ENCODE measurements around the gene SGMS1. TPM values are rescaled to one million over a fixed set of nuclear protein-coding genes. Genes with fewer than 3 reads are reported as not detected.

SGMS1 gene
- total RNA-seq, 3 donors from 2014 or later: 10.6 to 16.5 (median 14.1) TPM

DNA sequence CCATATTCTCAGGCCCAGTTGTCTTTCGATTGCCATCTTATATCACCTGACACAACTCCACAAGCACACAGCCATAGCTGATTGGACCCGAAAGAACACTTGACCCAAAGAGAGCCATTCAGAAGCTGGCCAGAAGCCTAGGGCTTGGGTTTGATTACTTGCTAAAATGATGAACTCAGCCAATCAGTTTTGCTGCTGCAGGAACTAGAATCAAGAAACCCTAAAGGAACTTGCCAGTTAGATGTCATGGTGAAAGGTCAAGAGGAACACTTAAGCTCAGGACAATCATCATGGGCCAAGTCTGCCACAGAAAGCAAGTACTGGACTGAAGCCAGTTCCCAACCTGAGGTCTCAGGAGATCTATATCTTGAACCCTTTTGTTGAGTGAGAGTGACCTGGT lies 150.0 kb downstream of the SGMS1 start:
- no peak for DNase-seq
- Mint-ChIP-seq H3K36me3 (ENCODE audit: insufficient read depth) (peaks cover 17% of the 10 kb centered on the region), H3K4me3 (no peak overlapping the region), H3K9me3 (peaks cover 8% of the 10 kb centered on the region), H3K4me1 (ENCODE audit: low read depth) (peaks cover 41% of the 10 kb centered on the region), H3K27me3 (ENCODE audit: low read depth) (no peaks in the 10 kb centered on the region)
- no peak for ATAC-seq

DNA sequence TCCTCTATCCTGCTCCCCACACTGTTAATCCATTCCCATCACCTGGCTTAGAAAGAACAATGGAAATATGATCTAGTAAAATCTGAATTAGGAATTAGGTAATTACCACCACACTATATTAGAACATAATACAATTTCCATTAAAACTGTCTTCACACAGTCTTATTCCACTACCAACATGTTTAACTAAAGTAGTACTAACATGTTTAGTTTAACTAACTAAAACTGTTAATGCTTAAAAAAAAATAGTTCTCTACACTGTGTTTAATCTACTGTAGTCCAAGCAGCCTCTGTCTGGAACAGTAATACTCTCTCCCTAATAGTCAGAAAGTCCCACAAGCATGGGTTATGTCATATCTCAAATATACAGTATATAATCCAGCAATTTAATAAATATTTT lies 150.8 kb downstream of the SGMS1 start:
- ATAC-seq (no peak), DNase-seq (no peak)
- peaks cover 49% of the 10 kb centered on the region for H3K4me1 Mint-ChIP-seq (ENCODE audit: low read depth)
- H3K36me3 Mint-ChIP-seq (ENCODE audit: insufficient read depth): peaks cover 14% of the 10 kb centered on the region
- peaks cover 8% of the 10 kb centered on the region for H3K9me3 Mint-ChIP-seq
- H3K4me3 Mint-ChIP-seq: no peak overlapping the region
- no peaks in the 10 kb centered on the region for H3K27me3 Mint-ChIP-seq (ENCODE audit: low read depth)

DNA sequence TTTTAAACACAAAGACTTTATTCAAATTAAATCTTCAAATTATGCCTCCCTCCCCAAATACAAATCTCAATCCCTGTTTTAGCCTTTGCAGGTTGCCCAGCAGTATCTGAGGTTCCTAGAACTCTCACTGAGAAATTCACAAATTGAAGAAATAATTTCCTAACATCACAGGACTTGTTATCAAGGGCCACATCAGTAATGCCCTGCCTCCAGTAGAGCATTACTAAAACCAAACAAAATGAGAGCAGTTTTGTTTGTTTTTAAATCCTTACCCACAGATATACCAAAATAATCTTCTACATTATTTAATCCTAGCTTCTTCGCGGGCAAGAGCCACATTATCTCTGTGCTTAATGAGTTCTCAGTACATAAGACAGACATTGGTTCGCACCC lies 152.2 kb downstream of the SGMS1 start:
- ATAC-seq: no peak
- no peaks in the 10 kb centered on the region for H3K27me3 Mint-ChIP-seq (ENCODE audit: low read depth)
- no peaks in the 10 kb centered on the region for H3K9me3 Mint-ChIP-seq
- DNase-seq: no peak
- peaks cover 56% of the 10 kb centered on the region for H3K4me1 Mint-ChIP-seq (ENCODE audit: low read depth)
- no peak overlapping the region for H3K4me3 Mint-ChIP-seq
- peaks cover 8% of the 10 kb centered on the region for H3K36me3 Mint-ChIP-seq (ENCODE audit: insufficient read depth)

DNA sequence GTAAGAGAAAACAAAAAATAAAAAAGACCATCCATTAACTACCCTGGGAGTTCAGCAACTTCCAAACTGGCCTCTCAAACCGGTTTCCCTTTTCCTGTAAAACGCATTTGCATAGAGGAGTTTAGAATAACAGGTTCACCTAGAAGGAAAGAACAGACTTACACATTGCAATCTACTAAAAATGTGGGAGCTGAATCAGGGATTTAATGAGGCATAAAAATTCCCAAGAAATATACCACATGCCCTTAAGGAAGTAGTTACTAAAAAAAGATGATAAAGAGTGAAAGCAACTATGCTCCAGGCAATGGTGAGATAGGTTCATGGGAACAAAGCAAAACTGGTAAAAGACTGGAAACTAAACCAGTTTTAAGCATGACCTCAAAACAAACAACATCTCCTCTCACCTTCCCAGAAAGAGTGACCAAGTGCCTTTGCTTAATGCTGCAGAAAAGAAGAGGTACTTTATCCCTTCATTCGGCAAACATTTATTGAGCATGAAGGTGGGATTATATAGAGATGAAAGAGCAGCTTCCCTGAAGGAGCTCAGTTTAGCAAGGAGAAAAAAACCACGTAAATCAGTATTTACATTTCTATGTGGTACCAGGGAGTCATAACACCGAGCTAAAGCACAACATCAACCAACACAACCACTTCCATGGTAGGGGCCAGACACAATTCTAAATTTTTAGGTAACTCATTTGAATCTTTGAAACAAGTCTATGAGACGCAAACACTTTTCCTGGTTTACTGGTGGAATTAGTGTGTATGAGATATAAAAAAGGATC lies 152.8 kb downstream of the SGMS1 start:
- DNase-seq (no peak), ATAC-seq (no peak)
- Mint-ChIP-seq H3K9me3 (no peaks in the 10 kb centered on the region), H3K4me1 (ENCODE audit: low read depth) (peaks cover 59% of the 10 kb centered on the region), H3K36me3 (ENCODE audit: insufficient read depth) (peaks cover 11% of the 10 kb centered on the region), H3K27me3 (ENCODE audit: low read depth) (no peaks in the 10 kb centered on the region), H3K4me3 (no peak overlapping the region)

DNA sequence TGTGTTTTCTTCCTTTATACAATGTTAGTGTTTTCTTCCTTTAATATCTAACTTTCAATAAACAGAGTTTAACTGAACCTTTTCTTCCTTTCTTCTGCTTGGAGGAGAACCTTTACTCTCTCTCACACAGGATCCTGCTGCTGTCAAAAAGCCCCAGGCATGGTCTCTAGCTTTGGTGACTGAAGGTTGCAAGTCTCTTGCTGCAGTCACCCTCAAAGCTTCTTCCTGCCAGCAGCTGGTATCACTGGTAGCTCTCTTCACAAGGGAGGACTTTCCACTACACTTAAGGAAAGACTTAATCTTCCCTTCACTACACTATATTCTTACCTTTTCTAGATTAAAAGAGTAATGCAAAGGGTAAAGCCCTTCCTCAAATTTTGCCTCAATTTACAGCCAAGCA lies 153.4 kb downstream of the SGMS1 start:
- Mint-ChIP-seq H3K4me1 (ENCODE audit: low read depth) (peaks cover 60% of the 10 kb centered on the region), H3K36me3 (ENCODE audit: insufficient read depth) (peaks cover 13% of the 10 kb centered on the region), H3K4me3 (no peak overlapping the region), H3K27me3 (ENCODE audit: low read depth) (no peaks in the 10 kb centered on the region), H3K9me3 (no peaks in the 10 kb centered on the region)
- no peak for DNase-seq
- peak in 1 of 2 donors; percentile 30 for ATAC-seq

DNA sequence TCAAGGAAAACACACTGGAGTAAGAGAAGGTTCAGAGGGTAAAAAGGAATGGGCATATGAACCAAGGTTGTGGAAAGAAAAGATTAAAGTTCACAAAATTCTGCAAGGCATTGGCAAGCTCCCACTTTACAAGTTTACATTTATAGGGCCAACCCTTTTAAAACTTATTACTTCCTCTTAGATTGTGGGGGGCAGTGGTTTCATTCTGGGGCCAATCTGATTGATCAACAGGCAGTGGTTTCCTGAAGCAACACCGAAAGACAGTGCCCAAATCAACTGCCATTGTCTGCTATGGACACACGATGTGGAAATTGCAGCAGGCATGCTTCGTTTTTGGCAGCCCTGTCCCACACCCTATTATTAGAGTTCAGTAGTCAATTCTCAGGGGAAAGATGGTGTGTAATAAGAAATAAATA lies 154.0 kb downstream of the SGMS1 start:
- H3K27me3 Mint-ChIP-seq (ENCODE audit: low read depth): no peaks in the 10 kb centered on the region
- peaks cover 60% of the 10 kb centered on the region for H3K4me1 Mint-ChIP-seq (ENCODE audit: low read depth)
- no peaks in the 10 kb centered on the region for H3K9me3 Mint-ChIP-seq
- DNase-seq: no peak
- no peak overlapping the region for H3K4me3 Mint-ChIP-seq
- no peak for ATAC-seq
- H3K36me3 Mint-ChIP-seq (ENCODE audit: insufficient read depth): peaks cover 17% of the 10 kb centered on the region

DNA sequence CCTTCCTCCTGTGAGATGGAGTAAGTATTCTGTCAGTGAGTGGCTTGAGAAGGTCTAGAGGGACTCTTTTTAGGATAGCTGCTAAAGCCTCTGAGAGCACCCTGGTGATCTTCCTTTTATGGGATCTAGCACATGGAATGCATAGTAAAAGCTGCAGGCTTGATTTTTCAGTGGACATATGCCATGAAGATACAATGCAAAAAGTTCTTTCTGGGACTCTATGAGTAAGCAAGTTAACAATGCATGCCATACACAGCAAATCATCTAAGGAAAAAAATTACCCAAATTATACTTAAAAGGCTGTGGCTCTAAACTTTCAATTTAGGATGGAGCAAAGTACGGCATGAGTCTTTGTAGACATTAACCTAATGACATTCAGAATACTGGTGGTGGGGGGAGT lies 154.5 kb downstream of the SGMS1 start:
- DNase-seq (no peak), ATAC-seq (no peak)
- Mint-ChIP-seq H3K9me3 (no peaks in the 10 kb centered on the region), H3K36me3 (ENCODE audit: insufficient read depth) (peaks cover 15% of the 10 kb centered on the region), H3K4me1 (ENCODE audit: low read depth) (peaks cover 58% of the 10 kb centered on the region), H3K27me3 (ENCODE audit: low read depth) (no peaks in the 10 kb centered on the region), H3K4me3 (no peak overlapping the region)

DNA sequence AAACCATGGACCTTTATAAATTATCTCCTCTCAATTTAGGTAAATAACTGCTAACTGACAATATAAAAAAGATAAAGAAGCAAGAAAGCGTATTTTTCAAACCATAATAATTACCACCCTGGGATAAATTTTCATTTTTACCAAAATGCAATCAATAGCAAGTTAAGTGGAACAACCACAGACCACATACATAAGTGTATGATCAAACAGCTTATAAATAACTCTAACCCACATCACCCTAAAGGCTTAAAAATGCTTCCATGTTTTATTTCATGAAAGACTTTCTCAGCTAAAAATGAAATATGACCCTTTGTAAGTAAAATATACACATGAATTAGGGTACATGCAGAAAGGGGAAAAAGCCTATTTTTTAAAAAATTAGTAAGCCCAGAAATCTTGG lies 156.5 kb downstream of the SGMS1 start:
- Mint-ChIP-seq H3K4me1 (ENCODE audit: low read depth) (peaks cover 51% of the 10 kb centered on the region), H3K9me3 (no peaks in the 10 kb centered on the region), H3K27me3 (ENCODE audit: low read depth) (no peaks in the 10 kb centered on the region), H3K4me3 (no peak overlapping the region), H3K36me3 (ENCODE audit: insufficient read depth) (peaks cover 22% of the 10 kb centered on the region)
- ATAC-seq: no peak
- DNase-seq: no peak

DNA sequence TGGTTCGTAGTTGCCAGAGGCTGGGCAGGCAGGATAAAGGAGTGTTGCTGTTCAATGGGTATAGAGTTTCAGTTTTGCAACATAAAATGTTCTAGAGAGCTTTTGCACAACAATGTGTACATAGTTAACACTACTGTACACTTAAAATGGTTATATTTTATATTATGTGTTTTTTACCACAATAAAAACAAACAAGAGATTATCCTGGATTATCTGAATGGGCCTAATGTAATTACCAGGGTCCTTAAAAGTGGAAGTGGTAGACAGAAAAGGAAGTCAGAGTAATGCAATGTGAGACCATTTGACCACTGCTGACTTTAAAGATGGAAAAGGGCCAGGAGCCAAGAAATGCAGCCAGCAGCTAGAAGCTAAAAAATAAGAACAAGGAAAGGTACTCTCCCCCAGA lies 159.7 kb downstream of the SGMS1 start:
- H3K27me3 Mint-ChIP-seq (ENCODE audit: low read depth): no peaks in the 10 kb centered on the region
- ATAC-seq (no peak), DNase-seq (no peak)
- H3K4me1 Mint-ChIP-seq (ENCODE audit: low read depth): peaks cover 22% of the 10 kb centered on the region
- no peaks in the 10 kb centered on the region for H3K9me3 Mint-ChIP-seq
- no peak overlapping the region for H3K4me3 Mint-ChIP-seq
- H3K36me3 Mint-ChIP-seq (ENCODE audit: insufficient read depth): peaks cover 32% of the 10 kb centered on the region

DNA sequence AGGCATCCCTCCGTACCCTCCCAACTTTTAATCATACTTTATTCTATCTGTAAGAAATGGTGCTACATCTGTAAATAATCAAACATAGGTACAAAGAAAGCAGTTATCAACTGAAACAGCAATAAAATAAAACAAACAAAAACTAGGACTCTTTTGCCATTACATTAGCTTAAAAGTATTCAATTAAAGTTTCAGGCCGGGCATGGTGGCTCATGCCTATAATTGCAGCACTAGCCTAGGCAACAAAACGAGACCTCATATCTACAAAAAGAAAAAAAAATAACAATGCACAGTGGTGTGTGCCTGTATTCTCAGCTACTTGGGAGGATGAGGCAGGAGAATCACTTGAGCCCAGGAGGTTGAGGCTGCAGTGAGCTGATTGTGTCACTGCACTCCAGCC lies 161.9 kb downstream of the SGMS1 start:
- Mint-ChIP-seq H3K36me3 (ENCODE audit: insufficient read depth) (peaks cover 38% of the 10 kb centered on the region), H3K4me3 (no peak overlapping the region), H3K9me3 (no peaks in the 10 kb centered on the region), H3K27me3 (ENCODE audit: low read depth) (no peaks in the 10 kb centered on the region), H3K4me1 (ENCODE audit: low read depth) (peaks cover 5% of the 10 kb centered on the region)
- no peak for DNase-seq
- ATAC-seq: no peak

DNA sequence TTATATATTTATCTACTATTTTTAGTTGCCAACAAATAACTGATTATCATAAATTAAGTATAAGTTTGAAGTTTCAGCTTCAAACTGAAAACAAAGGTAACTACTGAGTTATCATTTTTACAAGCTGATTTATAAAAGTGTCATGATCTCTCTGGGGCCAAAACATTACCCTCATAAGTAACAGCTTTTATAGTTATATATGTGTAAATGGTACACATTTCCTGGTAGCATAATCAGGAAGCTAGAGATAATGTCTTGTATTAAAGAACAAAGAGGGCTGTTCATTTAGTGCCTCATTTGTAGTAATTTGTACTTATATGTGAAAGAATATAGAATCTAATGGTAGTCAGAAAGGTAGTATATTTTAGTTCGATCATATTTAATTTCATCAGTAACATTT lies 162.6 kb downstream of the SGMS1 start:
- DNase-seq (no peak), ATAC-seq (no peak)
- Mint-ChIP-seq H3K9me3 (no peaks in the 10 kb centered on the region), H3K36me3 (ENCODE audit: insufficient read depth) (peaks cover 37% of the 10 kb centered on the region), H3K27me3 (ENCODE audit: low read depth) (no peaks in the 10 kb centered on the region), H3K4me3 (no peak overlapping the region), H3K4me1 (ENCODE audit: low read depth) (peaks cover 5% of the 10 kb centered on the region)

DNA sequence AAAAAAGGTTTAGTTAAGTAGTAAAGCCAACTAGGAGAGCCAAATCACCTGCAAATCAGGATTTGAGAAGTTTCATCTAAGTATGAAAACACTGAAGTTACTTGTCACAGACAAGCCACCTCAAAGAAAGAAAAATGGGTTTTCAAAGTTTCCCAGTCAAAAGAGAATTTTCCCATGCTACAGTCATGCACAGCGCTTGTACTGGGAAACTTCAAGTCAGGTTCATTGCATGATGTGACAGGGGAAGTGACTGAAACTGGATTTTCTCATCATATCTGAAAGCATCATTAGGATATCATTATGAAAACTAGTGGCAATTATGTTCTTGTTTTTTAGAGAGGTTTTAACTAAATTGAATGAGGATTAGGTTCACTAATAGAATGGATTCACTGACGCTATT lies 167.0 kb downstream of the SGMS1 start:
- ATAC-seq: no peak
- no peak overlapping the region for H3K4me3 Mint-ChIP-seq
- DNase-seq: no peak

DNA sequence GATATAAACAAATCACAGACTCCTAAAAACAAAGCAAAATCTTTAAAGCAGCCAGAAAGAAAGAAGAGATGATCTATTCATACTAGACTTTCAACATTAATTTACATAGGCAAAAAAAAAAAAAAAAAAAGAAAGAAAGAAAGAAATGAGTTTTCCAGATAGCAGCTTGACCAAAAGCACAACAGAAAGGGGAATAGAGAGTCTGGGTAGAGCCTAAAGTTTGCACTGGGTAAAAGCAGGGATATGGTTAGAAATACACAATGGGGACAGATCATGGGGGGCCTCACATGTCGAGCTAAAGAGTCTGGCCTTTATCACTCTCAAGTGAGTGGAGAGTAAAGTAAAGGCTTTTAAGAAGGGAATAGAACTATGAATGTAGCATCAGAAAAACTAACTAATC lies 169.8 kb downstream of the SGMS1 start:
- peaks cover 18% of the 10 kb centered on the region for H3K36me3 Mint-ChIP-seq (ENCODE audit: insufficient read depth)
- peaks cover 12% of the 10 kb centered on the region for H3K4me1 Mint-ChIP-seq (ENCODE audit: low read depth)
- H3K4me3 Mint-ChIP-seq: no peak overlapping the region
- no peak for ATAC-seq
- no peaks in the 10 kb centered on the region for H3K9me3 Mint-ChIP-seq
- no peaks in the 10 kb centered on the region for H3K27me3 Mint-ChIP-seq (ENCODE audit: low read depth)
- no peak for DNase-seq

More for the DNA sequence above, 167.0 kb downstream of the SGMS1 start:
- Mint-ChIP-seq H3K36me3 (ENCODE audit: insufficient read depth) (peaks cover 26% of the 10 kb centered on the region), H3K4me1 (ENCODE audit: low read depth) (peaks cover 9% of the 10 kb centered on the region), H3K27me3 (ENCODE audit: low read depth) (no peaks in the 10 kb centered on the region), H3K9me3 (no peaks in the 10 kb centered on the region)

DNA sequence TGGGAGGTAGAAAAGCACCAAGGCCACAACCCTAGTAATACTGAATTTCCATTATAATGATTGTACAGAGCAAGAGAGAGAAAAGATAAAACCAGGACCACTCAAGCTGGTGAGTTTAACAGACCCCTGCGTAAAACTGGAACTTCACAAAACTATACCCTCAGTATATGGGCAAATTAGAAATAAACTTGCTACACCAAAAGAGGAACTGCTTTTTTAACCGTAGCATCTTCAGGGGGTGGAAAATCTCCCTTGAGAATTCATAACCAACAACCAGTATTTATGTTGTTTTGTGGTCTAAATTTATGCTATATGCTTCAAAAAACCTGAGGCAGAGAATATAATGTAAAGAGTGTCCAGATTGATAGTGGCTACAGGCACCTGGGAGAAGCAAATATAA lies 171.2 kb downstream of the SGMS1 start:
- Mint-ChIP-seq H3K27me3 (ENCODE audit: low read depth) (no peaks in the 10 kb centered on the region), H3K36me3 (ENCODE audit: insufficient read depth) (peaks cover 15% of the 10 kb centered on the region), H3K9me3 (no peaks in the 10 kb centered on the region), H3K4me1 (ENCODE audit: low read depth) (peaks cover 16% of the 10 kb centered on the region), H3K4me3 (no peak overlapping the region)
- no peak for DNase-seq
- ATAC-seq: no peak

DNA sequence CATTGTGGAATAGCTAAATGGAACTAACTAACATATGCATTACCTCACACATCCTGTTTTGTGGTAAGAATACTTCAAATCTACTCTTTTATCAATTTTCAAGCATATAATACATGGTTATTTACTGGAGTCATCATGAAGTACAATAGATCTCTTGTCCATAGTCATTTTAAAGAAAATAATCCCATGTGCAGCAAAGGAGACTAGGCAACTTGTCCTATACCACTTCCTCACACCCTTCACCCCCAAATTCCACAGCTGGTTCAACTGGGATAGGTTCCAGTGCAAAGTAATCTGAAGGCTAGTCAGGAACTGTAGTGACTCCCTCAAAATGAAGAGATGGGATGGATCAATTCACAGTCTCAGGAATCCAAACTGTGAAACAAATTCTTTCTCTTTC lies 176.1 kb downstream of the SGMS1 start:
- DNase-seq: no peak
- H3K27me3 Mint-ChIP-seq (ENCODE audit: low read depth): no peaks in the 10 kb centered on the region

More for the DNA sequence above, 176.1 kb downstream of the SGMS1 start:
- peaks cover 10% of the 10 kb centered on the region for H3K4me1 Mint-ChIP-seq (ENCODE audit: low read depth)
- ATAC-seq: no peak
- H3K4me3 Mint-ChIP-seq: no peak overlapping the region
- H3K9me3 Mint-ChIP-seq: peaks cover 13% of the 10 kb centered on the region
- H3K36me3 Mint-ChIP-seq (ENCODE audit: insufficient read depth): peaks cover 21% of the 10 kb centered on the region

Measured in activated T-cell treated with anti-CD3 and anti-CD28 coated beads, Interleukin-2, amount 50 U/mL, for 4 hours (primary cell).